RPMI7951 (cell line): ENCODE measurements around the gene PATL2. TPM values are rescaled to one million over a fixed set of nuclear protein-coding genes. Genes with fewer than 3 reads are reported as not detected.
"Not testable (repeated sequence)": the region's sequence is repeated elsewhere in the genome, so short reads cannot be mapped to it uniquely, and the experiment has no call there.

Source experiments
- DNase-seq: peaks from one replicate; pipeline ENCODE4 v3.0.0-alpha.2; 2012; ENCODE audit warnings: low read depth
- total RNA-seq: library from RNA; depleted of rRNA; stranded (reverse); fragments of >200 nt; shearing (Covaris generic); gene quantifications from 2 replicates; pipeline ENCODE4 v1.2.3, GENCODE V29; 2014

The PATL2 gene
- total RNA-seq, 1 experiment from 2014 or later: 1.1 TPM

- peak; percentile 54 for DNase-seq
Observed at GRCh38 chr15:44719293-44719999, 8.3 kb upstream of the PATL2 start.

- DNase-seq: no peak
Observed at GRCh38 chr15:44718927-44719292, 7.8 kb upstream of the PATL2 start.

- DNase-seq: no peak
Observed at GRCh38 chr15:44718180-44718926, 7.2 kb upstream of the PATL2 start.

- no peak for DNase-seq
Observed at GRCh38 chr15:44716983-44717602, 6.0 kb upstream of the PATL2 start.

- no peak for DNase-seq
Observed at GRCh38 chr15:44715797-44716334, 4.7 kb upstream of the PATL2 start.

- no peak for DNase-seq
Observed at GRCh38 chr15:44715142-44715796, 4.1 kb upstream of the PATL2 start.

- DNase-seq: peak; percentile 42
Observed at GRCh38 chr15:44713006-44713966, 2.2 kb upstream of the PATL2 start.

GRCh38 chr15:44712346-44713005 is 1.4 kb upstream of the PATL2 start:
- peak; percentile 93 for DNase-seq

GRCh38 chr15:44711743-44712345 is 721 bp upstream of the PATL2 start:
- peak; percentile 41 for DNase-seq

- peak; percentile 52 for DNase-seq
Observed at GRCh38 chr15:44710236-44711095, 657 bp downstream of the PATL2 start.

- DNase-seq: no peak
Observed at GRCh38 chr15:44706946-44707636, 4.0 kb downstream of the PATL2 start.

- DNase-seq: no peak
Observed at GRCh38 chr15:44706401-44706800, 4.7 kb downstream of the PATL2 start.

- DNase-seq: no peak
Observed at GRCh38 chr15:44705986-44706385, 5.1 kb downstream of the PATL2 start.

- not testable (repeated sequence) for DNase-seq
Observed at GRCh38 chr15:44700676-44701075, 10.4 kb downstream of the PATL2 start.

GRCh38 chr15:44698641-44699040 is 12.5 kb downstream of the PATL2 start:
- DNase-seq: no peak

GRCh38 chr15:44697014-44697413 is 14.1 kb downstream of the PATL2 start:
- DNase-seq: no peak

- DNase-seq: no peak
Observed at GRCh38 chr15:44695294-44695693, 15.8 kb downstream of the PATL2 start.

- no peak for DNase-seq
Observed at GRCh38 chr15:44694416-44694815, 16.7 kb downstream of the PATL2 start.
